Measurements from ENCODE around the gene FREM2.

GRCh38 chr13:38693641-38694040 is 6.8 kb downstream of the FREM2 start:
- TF ChIP-seq CTCF (IDR thresholded peaks at IDR 0.05; ENCODE audit: extremely low read depth in 1 of 2, insufficient read depth in 1 of 2, low read depth in 1 of 2, low read length in 2 of 2) = no peak
- TF ChIP-seq POLR2A (IDR thresholded peaks at IDR 0.05; ENCODE audit: low read depth, low read length) = no peak
- TF ChIP-seq EZH2 (IDR thresholded peaks at IDR 0.05; ENCODE audit: borderline replicate concordance, low read depth, low read length, severe bottlenecking) = no peak
- no peak for TF ChIP-seq MYC (IDR thresholded peaks at IDR 0.05; ENCODE audit: low read depth, low read length)
- TF ChIP-seq POLR2AphosphoS5 (IDR thresholded peaks at IDR 0.05; ENCODE audit: insufficient read depth, low read depth, low read length) = no peak
- no peak for TF ChIP-seq MAX (IDR thresholded peaks at IDR 0.05; ENCODE audit: insufficient read depth, insufficient read length)
- TF ChIP-seq FOS (IDR thresholded peaks at IDR 0.05; ENCODE audit: borderline replicate concordance, insufficient read depth, low read length) = no peak
- TF ChIP-seq GATA2 (IDR thresholded peaks at IDR 0.05; ENCODE audit: insufficient read depth, insufficient read length, low read depth, low read length) = no peak
- no peak for TF ChIP-seq JUN (IDR thresholded peaks at IDR 0.05; ENCODE audit: borderline replicate concordance, insufficient read depth, insufficient read length, low read depth)

All from endothelial cell of umbilical vein (primary cell).